H1 (cell line): ENCODE results near the gene TLR8. TPM values are rescaled to one million over a fixed set of nuclear protein-coding genes. Genes with fewer than 3 reads are reported as not detected.

Source experiments
- CTCF ChIA-PET: fragments of 300-600 bp; sonication (Branson Sonifier 250); formaldehyde crosslinking; loops from one replicate; lab custom pipeline; 2021; ENCODE audit not compliant: partially characterized antibody; lab: Charles Lee
- POLR2A ChIA-PET: fragments of 300-600 bp; sonication (Branson Sonifier 250); formaldehyde crosslinking; loops from one replicate; lab custom pipeline; 2021; ENCODE audit warnings: inconsistent platforms; ENCODE audit not compliant: partially characterized antibody; lab: Charles Lee
- DNase-seq, 2 experiments: peaks; one replicate each; pipeline versions ENCODE4 v3.0.0 to v3.0.0-alpha.2; 2010 to 2022; ENCODE audit warnings: low spot score in 2 of 2, low read depth in 1 of 2, mixed read lengths in 1 of 2
- FAIRE-seq: peaks from 2 replicates; lab custom pipeline; 2011; peaks lifted over from hg19 to GRCh38; lab: Jason Lieb, UNC
- H2AFZ ChIP-seq: 2 replicates; pipeline ENCODE4 v1.8.1; 2012; ENCODE audit warnings: low read length, inconsistent platforms
- H2AK5ac ChIP-seq: 2 replicates; pipeline ENCODE4 v1.6.1; 2013; ENCODE audit warnings: low read depth, low read length
- H2BK120ac ChIP-seq: replicated peaks from 2 replicates; pipeline ENCODE3; 2013; ENCODE audit warnings: low read depth, low read length, inconsistent platforms
- H2BK12ac ChIP-seq: 2 replicates; pipeline ENCODE4 v1.6.1; 2013; ENCODE audit warnings: low read depth, low read length
- H2BK15ac ChIP-seq: 2 replicates; pipeline ENCODE4 v1.6.1; 2013; ENCODE audit warnings: low read length
- H2BK20ac ChIP-seq: 2 replicates; pipeline ENCODE4 v1.6.1; 2013; ENCODE audit warnings: low read length
- H2BK5ac ChIP-seq: 2 replicates; pipeline ENCODE4 v1.6.1; 2013; ENCODE audit warnings: low read depth, low read length
- H3K14ac ChIP-seq: 2 replicates; pipeline ENCODE4 v1.6.1; 2013; ENCODE audit warnings: inconsistent platforms; ENCODE audit not compliant: insufficient read length
- H3K18ac ChIP-seq: 2 replicates; pipeline ENCODE4 v1.6.1; 2013; ENCODE audit warnings: low read length; ENCODE audit errors: extremely low read depth
- H3K23ac ChIP-seq: 2 replicates; pipeline ENCODE4 v1.6.1; 2013; ENCODE audit warnings: inconsistent platforms; ENCODE audit not compliant: insufficient read length
- H3K23me2 ChIP-seq: 2 replicates; pipeline ENCODE4 v1.6.1; 2013; ENCODE audit warnings: low read depth, low read length
- H3K27ac ChIP-seq: 2 replicates; pipeline ENCODE4 v1.6.1; 2011; ENCODE audit warnings: low read depth, low read length, inconsistent platforms
- H3K27me3 ChIP-seq, 4 experiments: replicated peaks in 1 of 4; 1 replicate in 1 of 4; 2 replicates in 3 of 4; pipeline versions ENCODE4 v1.6.1 to v1.8.1; 2011 to 2013; ENCODE audit warnings: low read length in 3 of 4, mild to moderate bottlenecking in 3 of 4, inconsistent platforms in 2 of 4, mixed read lengths in 2 of 4, moderate library complexity in 1 of 4; ENCODE audit not compliant: control insufficient read depth in 3 of 4, insufficient read depth in 3 of 4; ENCODE audit errors: extremely low read depth in 1 of 4
- H3K36me3 ChIP-seq, 4 experiments: 2 replicates each; pipeline versions ENCODE4 v1.6.1 to v1.8.1; 2011 to 2013; ENCODE audit warnings: mild to moderate bottlenecking in 4 of 4, low read length in 3 of 4, moderate library complexity in 2 of 4, control low read depth in 1 of 4, inconsistent platforms in 1 of 4; ENCODE audit not compliant: insufficient read depth in 4 of 4, control insufficient read depth in 2 of 4
- H3K4ac ChIP-seq: replicated peaks from 2 replicates; pipeline ENCODE3; 2013; ENCODE audit warnings: low read length, low read depth, mixed read lengths, inconsistent platforms; ENCODE audit not compliant: insufficient read length
- H3K4me1 ChIP-seq, 4 experiments: replicated peaks in 1 of 4; 1 replicate in 1 of 4; 2 replicates in 3 of 4; pipeline versions ENCODE4 v1.6.1 to v1.8.1; 2011 to 2013; ENCODE audit warnings: low read length in 3 of 4, inconsistent platforms in 2 of 4, mixed read lengths in 1 of 4; ENCODE audit not compliant: insufficient read depth in 4 of 4, control insufficient read depth in 3 of 4
- H3K4me2 ChIP-seq, 2 experiments: 2 replicates each; pipeline versions ENCODE4 v1.6.1 to v1.8.1; 2011 to 2013; ENCODE audit warnings: low read depth in 2 of 2, low read length in 2 of 2, control low read depth in 1 of 2, inconsistent platforms in 1 of 2, mild to moderate bottlenecking in 1 of 2; ENCODE audit not compliant: insufficient read depth in 1 of 2
- H3K4me3 ChIP-seq, 4 experiments: fragments of 200-600, 300-600 bp in 1 of 4; sonication (generic), shearing (Covaris generic), sonication (Bioruptor Twin) in 1 of 4; 2 replicates each; pipeline versions ENCODE4 v1.5.1 to v1.8.1; 2011 to 2016; ENCODE audit warnings: low read length in 4 of 4, low read depth in 3 of 4, control low read depth in 2 of 4, inconsistent platforms in 2 of 4, mild to moderate bottlenecking in 2 of 4, mixed read lengths in 1 of 4, moderate library complexity in 1 of 4; ENCODE audit not compliant: insufficient read depth in 2 of 4; ENCODE audit errors: extremely low read depth in 1 of 4
- H3K56ac ChIP-seq: replicated peaks from 2 replicates; pipeline ENCODE3; 2013; ENCODE audit warnings: low read depth, mild to moderate bottlenecking, mixed read lengths, low read length, inconsistent platforms; ENCODE audit not compliant: insufficient read length
- H3K79me1 ChIP-seq: 2 replicates; pipeline ENCODE4 v1.6.1; 2013; ENCODE audit warnings: low read depth, low read length, control low read depth
- H3K79me2 ChIP-seq, 2 experiments: 2 replicates each; pipeline versions ENCODE4 v1.6.1 to v1.8.1; 2012 to 2013; ENCODE audit warnings: low read length in 2 of 2, mild to moderate bottlenecking in 2 of 2, inconsistent platforms in 1 of 2; ENCODE audit not compliant: insufficient read depth in 2 of 2, control insufficient read depth in 1 of 2
- H3K9ac ChIP-seq, 4 experiments: replicated peaks in 1 of 4; 1 replicate in 1 of 4; 2 replicates in 3 of 4; pipeline versions ENCODE4 v1.6.1 to v1.8.1; 2011 to 2013; ENCODE audit warnings: low read depth in 3 of 4, low read length in 3 of 4, control low read depth in 2 of 4, mild to moderate bottlenecking in 2 of 4, moderate library complexity in 2 of 4, inconsistent platforms in 1 of 4; ENCODE audit errors: extremely low read depth in 1 of 4
- H3K9me3 ChIP-seq, 2 experiments: 2 replicates each; pipeline versions ENCODE4 v1.6.1 to v1.8.1; 2012 to 2013; ENCODE audit warnings: mild to moderate bottlenecking in 2 of 2, moderate library complexity in 2 of 2, control low read depth in 1 of 2, inconsistent platforms in 1 of 2, low read depth in 1 of 2, low read length in 1 of 2, mixed read lengths in 1 of 2; ENCODE audit not compliant: insufficient read depth in 2 of 2
- H4K20me1 ChIP-seq, 2 experiments: replicated peaks in 1 of 2; 2 replicates each; pipeline versions ENCODE3 to v1.8.1; 2011 to 2013; ENCODE audit warnings: inconsistent platforms in 2 of 2, low read length in 2 of 2, mild to moderate bottlenecking in 1 of 2; ENCODE audit not compliant: insufficient read depth in 2 of 2, control insufficient read depth in 1 of 2
- H4K5ac ChIP-seq: 2 replicates; pipeline ENCODE4 v1.6.1; 2013; ENCODE audit warnings: low read length, low read depth, mixed read lengths, inconsistent platforms; ENCODE audit not compliant: insufficient read length
- H4K8ac ChIP-seq: 2 replicates; pipeline ENCODE4 v1.8.0; 2013; ENCODE audit warnings: mild to moderate bottlenecking, moderate library complexity, low read length, inconsistent platforms; ENCODE audit not compliant: insufficient read depth; ENCODE audit errors: extremely low read depth
- H4K91ac ChIP-seq: replicated peaks from 2 replicates; pipeline ENCODE3; 2013; ENCODE audit warnings: low read length, mixed read lengths, inconsistent platforms; ENCODE audit not compliant: insufficient read length
- SIX5 ChIP-seq: IDR thresholded peaks from 2 replicates; pipeline ENCODE4 v1.6.1; 2011; ENCODE audit warnings: mild to moderate bottlenecking, low read depth, low read length
- SUZ12 ChIP-seq: fragments of 200-600 bp; sonication (generic); IDR thresholded peaks from 2 replicates; pipeline ENCODE4 v1.6.1; 2012; ENCODE audit warnings: mild to moderate bottlenecking, inconsistent platforms, low read length, moderate library complexity, mixed read lengths
- WGBS, 2 experiments: shearing (Covaris generic) in 1 of 2; methylation state at CpG; one replicate each; pipeline versions ENCODE4 v1.1.6 to v1.1.7; 2013 to 2015; ENCODE audit warnings: low lambda C conversion rate in 2 of 2, mixed read lengths in 2 of 2, inconsistent platforms in 1 of 2, low coverage in 1 of 2, missing lambda C conversion rate in 1 of 2; ENCODE audit not compliant: insufficient replicate concordance in 2 of 2, insufficient coverage in 1 of 2, insufficient read length in 1 of 2; ENCODE audit errors: extremely low coverage in 1 of 2, missing lambda C conversion rate in 1 of 2; 5-methylcytosine and 5-hydroxymethylcytosine counted together
- polyA plus RNA-seq, 7 experiments: library from polyadenylated mRNA; depleted of rRNA in 3 of 7; stranded (reverse) in 5 of 7; unstranded in 2 of 7; fragments of >200 nt in 5 of 7; fragments of 200-250 nt in 2 of 7; gene quantifications; 1 replicate in 5 of 7; 2 replicates in 1 of 7; 4 replicates in 1 of 7; pipeline versions ENCODE4 v1.2.1 to v1.2.3, GENCODE V29; 2011 to 2013; ENCODE audit warnings: missing spikeins in 2 of 7, mixed read lengths in 2 of 7
- total RNA-seq: library from RNA; stranded (reverse); fragmentation: NEBNext Ultra II Directional; extraction: Animal tissue kit (Norgen Biotek cat#: 25700); gene quantifications from 2 replicates; pipeline ENCODE4 v1.2.1, GENCODE V29; 2021

TLR8 gene
- total and polyA plus RNA-seq, 2 of the 8 experiments (the other 6 are each of a cell fraction or from before 2014, with no cell fraction given), result not detected

GRCh38 chrX:12895866-12896265, 10.6 kb upstream of the TLR8 start:
- Histone ChIP-seq H3K56ac (no peak overlapping the region), H3K4me3 (no peak overlapping the region), H3K14ac (no peak overlapping the region), H3K79me2 (no peaks in the 10 kb centered on the region), H3K18ac (no peak overlapping the region), H2BK20ac (no peak overlapping the region), H2BK5ac (no peak overlapping the region), H3K23ac (no peak overlapping the region), H2AK5ac (no peak overlapping the region), H4K8ac (no peak overlapping the region), H3K23me2 (no peaks in the 10 kb centered on the region), H4K20me1 (no peaks in the 10 kb centered on the region), H2BK120ac (no peak overlapping the region), H3K4me1 (peaks cover 0 to 2% (median 0%) of the 10 kb centered on the region in 4 experiments; a peak in 1 of 7 replicates), H3K4me2 (no peak overlapping the region), H2AFZ (no peak overlapping the region), H3K9ac (no peak overlapping the region), H3K27ac (no peak overlapping the region), H2BK12ac (no peak overlapping the region), H3K36me3 (no peaks in the 10 kb centered on the region), H3K27me3 (no peaks in the 10 kb centered on the region), H3K9me3 (peaks cover 0 to 1% of the 10 kb centered on the region in 2 experiments; a peak in 1 of 4 replicates), H4K91ac (no peak overlapping the region), H3K79me1 (no peaks in the 10 kb centered on the region), H2BK15ac (no peak overlapping the region), H3K4ac (no peak overlapping the region), H4K5ac (no peak overlapping the region)
- TF ChIP-seq SIX5, result no peak
- no peak for TF ChIP-seq SUZ12
- WGBS, 2 experiments, result 91% methylated on average over 2 of the region's 2 CpGs; no CpG with 5 or more reads in 1 of the 2 experiments
- no peak for DNase-seq
- ChIA-PET CTCF (interaction anchor here (1.5 to 2.2 kb wide), 2 partner anchors 81 kb away, joined by 11 read pairs; no protein-coding TSS in a partner anchor), POLR2A (no interaction called here)
- no peak for FAIRE-seq
